AML-193 (cell line): Measurements from ENCODE around the gene PKN2.
"Not testable (repeated sequence)": the region's sequence is repeated elsewhere in the genome, so short reads cannot be mapped to it uniquely, and the experiment has no call there.

Experiments
- DNase-seq, 2 experiments: peaks; one replicate each; lab custom pipeline; 2025; lab: John Stamatoyannopoulos, UW

Gene PKN2

GRCh38 chr1:88791192-88791591, 107.1 kb downstream of the PKN2 start:
- no peak for DNase-seq

- no peak for DNase-seq
Observed at GRCh38 chr1:88799491-88799890, 115.4 kb downstream of the PKN2 start.

DNA sequence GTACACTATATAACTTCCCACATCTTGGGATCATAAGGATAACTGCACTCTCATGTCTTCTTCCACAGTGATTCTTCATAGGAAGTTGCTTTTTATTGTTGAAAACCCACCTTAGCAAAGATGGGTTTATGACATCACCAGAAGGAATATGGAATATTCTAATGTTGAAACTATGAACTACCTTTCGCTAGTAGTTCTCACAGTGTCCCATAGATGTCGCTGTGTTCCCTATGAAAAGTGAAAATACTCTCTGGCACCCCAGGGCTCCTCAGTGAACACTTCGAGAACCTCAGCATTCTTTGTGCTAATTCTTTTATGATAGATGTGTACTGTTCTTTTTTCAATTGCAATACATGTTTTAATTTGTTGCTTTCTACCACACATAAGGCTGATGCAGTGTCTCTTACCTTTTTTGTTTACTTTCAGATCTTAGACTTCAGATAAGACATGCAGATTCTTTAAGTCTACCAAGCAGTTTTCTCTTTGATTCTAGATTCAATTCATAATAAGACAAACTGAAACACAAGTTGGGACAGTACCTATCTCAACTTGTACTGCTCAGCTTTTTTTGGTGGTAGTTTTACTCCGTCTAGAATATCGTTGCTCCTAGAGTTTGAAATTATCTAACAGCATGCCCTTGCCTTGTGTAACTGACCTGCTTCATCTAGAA, 116.4 kb downstream of the PKN2 start:
- DNase-seq: peak; percentile 16 to 37

- peak; percentile 42 to 66 for DNase-seq
Observed at GRCh38 chr1:88801575-88802208, 117.6 kb downstream of the PKN2 start.

GRCh38 chr1:88802404-88802803, 118.3 kb downstream of the PKN2 start:
- DNase-seq: no peak

- no peak for DNase-seq
Observed at GRCh38 chr1:88802950-88803349, 118.9 kb downstream of the PKN2 start.

DNA sequence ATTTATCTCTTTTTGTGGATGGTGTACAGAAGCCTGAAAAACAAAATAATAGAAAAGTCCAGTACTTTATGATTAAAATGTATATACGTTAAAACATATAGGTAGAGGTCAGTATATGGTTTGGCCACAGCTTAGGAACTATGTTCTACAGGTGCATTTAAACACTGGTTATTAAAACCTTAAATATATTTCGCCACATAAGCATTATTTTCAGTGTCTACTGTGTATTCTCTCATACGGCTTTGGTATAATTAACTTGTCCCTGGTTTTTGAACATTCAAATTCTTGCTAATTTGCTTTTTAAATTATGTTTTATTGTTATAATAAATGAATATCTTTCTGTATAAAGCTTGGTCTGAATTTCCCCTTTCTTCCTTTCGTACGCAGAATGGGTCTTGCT, 119.4 kb downstream of the PKN2 start:
- no peak for DNase-seq

- DNase-seq: no peak
Observed at GRCh38 chr1:88812366-88812765, 128.3 kb downstream of the PKN2 start.

DNA sequence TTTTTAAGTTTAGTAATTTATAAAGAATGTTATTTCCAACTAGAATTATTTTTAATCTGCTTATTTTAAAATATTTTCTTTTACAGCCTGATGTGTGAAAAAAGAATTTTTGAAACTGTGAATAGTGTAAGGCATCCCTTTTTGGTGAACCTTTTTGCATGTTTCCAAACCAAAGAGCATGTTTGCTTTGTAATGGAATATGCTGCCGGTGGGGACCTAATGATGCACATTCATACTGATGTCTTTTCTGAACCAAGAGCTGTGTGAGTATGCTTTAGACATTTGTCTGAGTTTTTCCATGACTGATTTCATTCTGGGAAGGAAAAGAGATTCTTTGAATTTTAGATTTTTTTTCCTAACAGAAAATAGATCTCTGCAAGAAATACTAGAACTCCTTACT, 129.4 kb downstream of the PKN2 start:
- no peak for DNase-seq

- DNase-seq: not testable (repeated sequence)
Observed at GRCh38 chr1:88819642-88820041, 135.6 kb downstream of the PKN2 start.

DNA sequence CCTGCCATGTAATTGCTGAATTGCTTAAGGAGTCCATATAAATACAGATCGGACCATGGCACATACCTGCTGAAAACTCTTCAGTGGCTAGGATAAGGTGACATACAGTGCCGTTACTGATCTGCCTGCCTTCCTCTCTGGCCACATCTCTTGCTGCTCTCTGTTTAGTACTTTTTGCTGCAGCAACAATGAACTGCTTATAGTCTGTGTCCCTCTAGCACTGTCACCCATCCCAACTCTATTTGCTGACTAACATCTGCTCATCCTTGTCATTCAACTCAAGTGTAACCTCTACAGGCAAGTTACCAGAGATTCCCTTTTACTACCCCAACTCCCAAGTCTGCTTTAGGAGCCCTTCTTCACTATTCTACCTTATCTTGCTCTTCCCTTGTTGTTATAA, 141.6 kb downstream of the PKN2 start:
- no peak for DNase-seq

DNA sequence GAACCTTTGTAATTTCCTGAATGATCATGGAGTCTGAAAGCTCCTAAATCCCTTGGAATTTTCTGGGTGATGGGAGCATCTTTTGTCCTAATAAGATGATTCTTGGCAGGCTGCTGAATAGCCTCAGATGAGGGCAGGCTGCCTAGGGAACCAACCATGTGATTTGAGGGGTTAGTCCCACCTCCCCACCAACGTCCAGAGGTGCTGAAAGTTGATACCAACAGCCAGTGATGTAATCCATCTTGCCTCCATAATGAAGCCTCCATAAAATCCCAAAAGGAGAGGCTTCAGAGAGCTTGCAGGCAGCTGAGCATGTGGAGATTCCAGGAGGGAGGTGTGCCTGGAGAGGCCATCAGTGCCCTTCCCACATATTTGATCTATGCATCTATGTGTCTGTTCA, 163.6 kb downstream of the PKN2 start:
- no peak for DNase-seq

- no peak for DNase-seq
Observed at GRCh38 chr1:88851303-88852063, 167.4 kb downstream of the PKN2 start.

DNA sequence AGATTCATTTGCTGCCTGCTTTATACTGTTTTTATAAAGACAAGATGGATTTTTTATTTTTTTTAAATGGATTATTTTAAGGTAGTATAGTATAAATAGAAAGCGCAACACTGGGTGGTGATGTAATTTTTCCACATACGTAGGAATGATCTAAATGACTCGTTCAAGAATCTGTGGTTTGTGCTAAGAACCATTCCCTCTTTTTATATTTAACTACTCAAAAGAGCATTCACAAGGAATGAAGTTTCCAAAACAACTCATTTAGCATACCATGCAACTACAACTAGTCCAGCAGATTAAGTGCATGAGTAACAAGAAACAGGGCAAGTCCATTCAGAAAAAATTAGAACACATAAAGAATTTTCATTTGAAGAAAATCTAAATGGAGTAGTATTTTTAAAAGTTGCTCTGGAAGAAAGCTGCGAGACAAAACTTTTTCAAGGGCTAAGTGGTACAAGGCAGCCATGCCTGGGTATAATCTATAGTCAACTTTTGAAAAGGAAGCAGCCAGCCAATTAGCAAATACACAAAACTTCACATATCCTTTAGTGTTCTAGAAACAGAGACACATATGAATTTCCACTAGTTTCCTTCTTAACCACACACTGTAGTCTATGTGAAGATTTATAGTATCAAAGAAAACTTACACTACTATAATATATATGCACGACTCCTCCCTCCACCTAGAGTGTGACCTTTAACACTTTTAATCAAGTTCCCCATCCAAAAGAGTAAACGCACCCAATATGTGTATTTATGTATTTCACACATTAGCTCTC, 183.9 kb downstream of the PKN2 start:
- DNase-seq: no peak

DNA sequence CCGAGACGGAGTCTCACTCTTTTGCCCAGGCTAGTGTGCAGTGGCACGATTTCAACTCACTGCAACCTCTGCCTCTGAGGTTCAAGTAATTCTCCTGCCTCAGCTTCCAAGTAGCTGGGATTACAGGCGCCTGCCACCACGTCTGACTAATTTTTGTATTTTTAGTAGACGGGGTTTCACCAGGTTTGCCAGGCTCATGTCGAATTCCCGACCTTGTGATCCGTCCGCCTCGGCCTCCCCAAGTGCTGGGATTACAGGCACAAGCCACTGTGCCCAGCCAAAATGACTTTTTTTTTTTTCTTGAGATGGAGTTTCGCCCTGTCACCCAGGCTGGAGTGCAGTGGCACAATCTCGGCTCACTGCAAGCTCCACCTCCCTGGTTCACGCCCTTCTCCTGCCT, 185.6 kb downstream of the PKN2 start:
- not testable (repeated sequence) for DNase-seq

- peak; percentile 61 to 67 for DNase-seq
Observed at GRCh38 chr1:88873737-88874349, 189.8 kb downstream of the PKN2 start.

DNA sequence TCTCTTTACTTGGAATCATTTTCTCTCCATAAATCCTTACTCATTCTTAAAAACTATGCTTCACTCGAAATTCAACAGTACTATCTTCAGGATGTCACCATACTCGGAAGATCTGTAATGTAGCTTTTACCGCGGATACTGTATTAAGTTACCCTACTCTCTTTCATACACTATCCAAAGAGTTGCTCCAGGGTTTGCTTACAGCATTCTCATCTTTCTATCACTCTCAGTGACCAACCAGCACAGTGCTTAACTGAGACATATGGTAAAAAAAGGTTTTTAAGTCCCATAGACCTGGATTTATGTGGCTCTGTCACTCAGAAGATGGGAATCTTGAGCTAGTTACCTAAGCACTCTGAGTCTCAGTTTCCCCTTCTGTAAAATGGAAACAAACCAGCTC, 191.5 kb downstream of the PKN2 start:
- no peak for DNase-seq

DNA sequence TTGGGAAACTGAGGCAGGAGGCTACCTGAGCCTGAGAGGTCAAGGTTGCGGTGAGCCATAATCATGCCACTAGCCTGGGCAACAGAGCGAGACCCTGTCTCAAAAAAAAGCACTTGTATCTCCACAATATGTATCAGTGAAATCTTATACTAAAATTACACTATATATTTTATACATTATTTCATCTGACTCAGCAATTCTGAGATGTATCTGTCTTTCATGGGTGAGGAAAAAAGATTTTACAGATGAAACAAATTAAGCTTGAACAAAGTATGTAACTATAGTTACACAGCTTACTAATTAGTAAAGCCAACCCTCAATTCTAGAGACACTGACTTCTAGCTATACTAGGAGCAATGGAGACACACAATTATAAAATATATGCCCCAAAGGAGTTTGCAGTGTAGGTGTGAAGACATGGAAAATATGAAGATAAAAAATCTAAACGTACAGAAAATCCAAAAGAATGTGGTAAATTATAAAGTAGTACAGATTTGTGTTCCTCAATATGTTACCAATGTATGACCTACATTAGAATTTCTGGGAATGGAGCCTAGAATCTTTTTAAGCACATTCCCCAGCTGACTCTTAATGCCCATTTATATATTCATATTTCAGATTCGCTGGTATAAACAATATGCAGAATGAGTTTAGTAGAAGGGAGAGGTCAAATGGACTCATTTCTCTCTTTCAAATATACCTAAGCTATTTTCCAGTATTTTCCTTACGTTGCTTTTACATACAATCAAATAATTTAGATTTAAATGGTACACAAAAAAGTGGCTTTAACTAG, 192.7 kb downstream of the PKN2 start:
- no peak for DNase-seq

GRCh38 chr1:88877382-88877825, 193.3 kb downstream of the PKN2 start:
- peak; percentile 14 to 43 for DNase-seq

GRCh38 chr1:88877911-88878310, 193.8 kb downstream of the PKN2 start:
- DNase-seq: no peak

GRCh38 chr1:88878731-88879130, 194.7 kb downstream of the PKN2 start:
- no peak for DNase-seq
